ENCODE data around the gene KIF6. TPM values are rescaled to one million over a fixed set of nuclear protein-coding genes. Genes with fewer than 3 reads are reported as not detected.

Gene KIF6
- total and polyA plus RNA-seq, 4 donors: 1.1 to 7.8 (median 4.5) TPM

GRCh38 chr6:39357998-39358686 lies 367.1 kb downstream of the KIF6 start:
- H3K4me3 ChIP-seq: no peak overlapping the region
- H3K9ac ChIP-seq (ENCODE audit: insufficient read depth in 1 of 2, low read length in 2 of 2): no peak overlapping the region
- H3K27ac ChIP-seq (ENCODE audit: low read depth in 1 of 2, low read length in 1 of 2): no peak overlapping the region
- H3K9me3 ChIP-seq (ENCODE audit: control insufficient read depth in 4 of 4, insufficient read depth in 3 of 4, low read length in 3 of 4): no peaks in the 10 kb centered on the region
- WGBS, 2 donors: 57 to 60% methylated on average over 7 of the region's 7 CpGs
- ATAC-seq (ENCODE audit: insufficient read depth, low FRiP score) (no peak), DNase-seq (peak; percentile 88 to 96 (median 94))
- H3K4me1 ChIP-seq (ENCODE audit: control insufficient read depth in 5 of 5, insufficient read depth in 5 of 5, low read length in 5 of 5): peaks cover 0 to 29% (median 4%) of the 10 kb centered on the region in 5 donors
- TF ChIP-seq CTCF (IDR thresholded peaks at IDR 0.05; ENCODE audit: control extremely low read depth, extremely low read depth): no peak
- H3K36me3 ChIP-seq (ENCODE audit: control insufficient read depth in 4 of 4, insufficient read depth in 4 of 4, low read length in 4 of 4): no peaks in the 10 kb centered on the region
- H3K27me3 ChIP-seq (ENCODE audit: control insufficient read depth in 3 of 3, insufficient read depth in 3 of 3, low read length in 2 of 3): no peaks in the 10 kb centered on the region

- no peak for TF ChIP-seq CTCF (IDR thresholded peaks at IDR 0.05; ENCODE audit: control extremely low read depth, extremely low read depth)
- no peak overlapping the region for H3K9ac ChIP-seq (ENCODE audit: insufficient read depth in 1 of 2, low read length in 2 of 2)
- H3K9me3 ChIP-seq (ENCODE audit: control insufficient read depth in 4 of 4, insufficient read depth in 3 of 4, low read length in 3 of 4): no peaks in the 10 kb centered on the region
- no peak overlapping the region for H3K4me3 ChIP-seq
- H3K4me1 ChIP-seq (ENCODE audit: control insufficient read depth in 5 of 5, insufficient read depth in 5 of 5, low read length in 5 of 5): peaks cover 0 to 21% (median 4%) of the 10 kb centered on the region in 5 donors
- WGBS, 2 donors: 91 to 92% methylated on average over 7 of the region's 7 CpGs
- ATAC-seq (ENCODE audit: insufficient read depth, low FRiP score): no peak
- no peak overlapping the region for H3K27ac ChIP-seq (ENCODE audit: low read depth in 1 of 2, low read length in 1 of 2)
- no peaks in the 10 kb centered on the region for H3K27me3 ChIP-seq (ENCODE audit: control insufficient read depth in 3 of 3, insufficient read depth in 3 of 3, low read length in 2 of 3)
- no peaks in the 10 kb centered on the region for H3K36me3 ChIP-seq (ENCODE audit: control insufficient read depth in 4 of 4, insufficient read depth in 4 of 4, low read length in 4 of 4)
- no peak for DNase-seq
These were observed 371.4 kb downstream of the KIF6 start for GRCh38 chr6:39353698-39354315.

GRCh38 chr6:39350723-39351505 lies 374.3 kb downstream of the KIF6 start:
- Histone ChIP-seq H3K9me3 (ENCODE audit: control insufficient read depth in 4 of 4, insufficient read depth in 3 of 4, low read length in 3 of 4) (no peaks in the 10 kb centered on the region), H3K27me3 (ENCODE audit: control insufficient read depth in 3 of 3, insufficient read depth in 3 of 3, low read length in 2 of 3) (no peaks in the 10 kb centered on the region), H3K27ac (ENCODE audit: low read depth in 1 of 2, low read length in 1 of 2) (no peak overlapping the region), H3K4me3 (no peak overlapping the region), H3K36me3 (ENCODE audit: control insufficient read depth in 4 of 4, insufficient read depth in 4 of 4, low read length in 4 of 4) (no peaks in the 10 kb centered on the region), H3K9ac (ENCODE audit: insufficient read depth in 1 of 2, low read length in 2 of 2) (no peak overlapping the region), H3K4me1 (ENCODE audit: control insufficient read depth in 5 of 5, insufficient read depth in 5 of 5, low read length in 5 of 5) (no peaks in the 10 kb centered on the region)
- 80 to 89% methylated on average over 13 of the region's 13 CpGs for WGBS, 2 donors
- DNase-seq (no peak), ATAC-seq (ENCODE audit: insufficient read depth, low FRiP score) (no peak)
- TF ChIP-seq CTCF (IDR thresholded peaks at IDR 0.05; ENCODE audit: control extremely low read depth, extremely low read depth): no peak

Data from lung (tissue), 12 donors.